GM18517 (cell line): Measurements from ENCODE around the gene TBC1D5.
"Not testable (repeated sequence)": the region's sequence is repeated elsewhere in the genome, so short reads cannot be mapped to it uniquely, and the experiment has no call there.

Source experiments
- ATAC-seq: cut with Tn5 transposase; IDR thresholded peaks from one replicate; pipeline ENCODE4 v1.9.1; 2021; ENCODE audit warnings: mild to moderate bottlenecking, moderate library complexity; ENCODE audit not compliant: unreplicated experiment

The TBC1D5 gene

DNA sequence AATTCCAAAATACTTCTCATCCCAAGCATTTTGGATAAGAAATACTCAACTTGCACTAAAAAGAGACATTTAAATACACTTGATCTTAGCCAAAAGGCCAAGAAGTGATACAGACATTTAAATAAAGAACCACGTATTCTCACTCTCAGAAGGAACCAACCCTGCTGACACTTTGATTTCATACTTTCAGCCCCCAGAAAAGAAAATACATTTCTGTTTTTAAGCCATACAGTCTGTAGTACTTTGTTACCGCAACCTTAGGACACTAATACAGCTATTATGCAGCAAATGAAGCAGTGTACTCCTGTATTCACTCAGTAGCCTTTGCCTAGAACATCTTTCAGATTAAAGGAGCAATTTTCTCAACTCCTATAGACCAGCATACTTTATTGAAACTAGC is 86.7 kb downstream of the TBC1D5 start:
- ATAC-seq, result peak; percentile 75

DNA sequence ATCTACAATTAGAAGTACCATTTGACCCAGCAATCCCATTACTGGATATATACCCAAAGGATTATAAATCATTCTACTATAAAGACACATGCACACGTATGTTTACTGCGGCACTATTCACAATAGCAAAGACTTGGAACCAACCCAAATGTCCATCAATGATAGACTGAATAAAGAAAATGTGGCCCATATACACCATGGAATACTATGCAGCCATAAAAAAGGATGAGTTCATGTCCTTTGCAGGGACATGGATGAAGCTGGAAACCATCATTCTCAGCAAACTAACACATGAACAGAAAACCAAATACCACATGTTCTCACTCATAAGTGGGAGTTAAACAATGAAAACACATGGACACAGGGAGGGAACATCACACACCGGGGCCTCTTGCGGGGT is 92.7 kb downstream of the TBC1D5 start:
- not testable (repeated sequence) for ATAC-seq

DNA sequence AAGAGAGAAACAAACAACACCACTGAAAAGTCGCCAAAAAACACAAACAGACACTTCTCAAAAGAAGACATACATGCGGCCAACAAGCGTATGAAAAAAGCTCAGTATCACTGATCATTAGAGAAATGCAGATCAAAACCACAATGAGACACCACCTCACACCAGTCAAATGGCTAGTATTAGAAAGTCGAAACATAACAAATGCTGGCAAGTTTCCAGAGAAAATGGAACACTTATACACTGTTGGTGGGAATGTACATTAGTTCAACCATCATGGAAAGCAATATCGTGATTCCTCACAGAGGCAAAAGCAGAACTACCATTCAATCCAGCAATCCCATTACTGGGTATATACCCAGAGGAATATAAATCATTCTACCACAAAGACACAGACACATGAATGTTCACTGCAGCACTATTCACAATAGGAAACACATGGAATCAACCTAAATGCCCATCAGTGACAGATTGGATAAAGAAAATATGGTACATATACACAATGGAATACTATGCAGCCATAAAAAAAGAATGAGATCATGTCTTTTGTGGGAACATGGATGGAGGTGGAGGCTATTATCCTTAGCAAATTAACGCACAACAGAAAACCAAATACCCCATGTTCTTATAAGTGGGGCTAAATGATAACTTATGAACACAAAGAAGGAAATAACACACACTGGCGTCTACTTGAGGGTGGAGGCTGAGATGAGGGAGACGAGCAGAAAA is 93.6 kb downstream of the TBC1D5 start:
- ATAC-seq, result not testable (repeated sequence)

DNA sequence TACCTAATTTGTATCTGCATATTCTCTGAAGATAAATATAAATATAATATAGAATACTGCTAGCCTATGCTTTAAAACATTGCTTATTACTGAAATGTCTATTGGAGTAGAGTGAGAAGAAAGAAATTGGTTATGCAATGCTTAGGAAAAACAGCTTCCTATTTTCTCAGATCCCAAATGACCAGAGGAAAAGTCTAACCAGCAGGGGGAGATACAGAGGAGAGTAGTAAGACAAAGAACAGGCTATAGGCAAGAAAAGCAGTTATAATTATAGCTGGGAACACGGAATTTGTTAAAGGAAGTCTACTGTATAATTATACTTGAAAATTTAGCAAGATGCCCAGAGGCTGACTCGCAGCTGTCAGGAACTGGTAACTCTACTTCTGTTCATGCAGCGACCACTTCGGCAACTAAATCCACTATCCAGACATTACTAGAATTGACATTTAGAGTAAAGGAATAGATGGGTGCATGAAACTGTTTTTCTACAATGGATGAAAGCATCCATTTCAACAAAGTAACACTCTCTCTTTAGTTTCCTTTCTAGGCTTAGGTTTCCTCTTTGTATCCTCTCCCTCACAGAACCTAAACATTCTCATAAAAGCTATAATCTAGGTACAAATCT is 97.2 kb downstream of the TBC1D5 start:
- ATAC-seq, result no peak

DNA sequence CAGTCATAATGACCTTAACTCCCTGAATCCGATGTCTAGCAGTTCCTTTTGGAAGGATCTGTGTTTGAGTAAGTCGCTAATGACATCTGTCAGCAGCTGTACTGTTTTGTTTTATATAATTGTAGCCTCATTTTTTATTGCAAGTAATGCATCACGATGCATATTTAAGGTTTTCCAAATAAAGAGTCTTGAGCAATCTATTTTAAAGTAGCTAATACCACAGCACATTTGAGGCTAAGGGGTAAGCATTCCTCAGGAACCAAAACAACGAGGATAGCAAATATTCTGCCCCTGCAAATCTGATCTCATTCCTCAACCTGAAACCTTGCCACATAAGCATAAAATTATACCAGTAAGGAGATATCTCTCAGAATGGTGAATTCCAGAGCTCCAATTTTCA is 98.7 kb downstream of the TBC1D5 start:
- ATAC-seq, result no peak

DNA sequence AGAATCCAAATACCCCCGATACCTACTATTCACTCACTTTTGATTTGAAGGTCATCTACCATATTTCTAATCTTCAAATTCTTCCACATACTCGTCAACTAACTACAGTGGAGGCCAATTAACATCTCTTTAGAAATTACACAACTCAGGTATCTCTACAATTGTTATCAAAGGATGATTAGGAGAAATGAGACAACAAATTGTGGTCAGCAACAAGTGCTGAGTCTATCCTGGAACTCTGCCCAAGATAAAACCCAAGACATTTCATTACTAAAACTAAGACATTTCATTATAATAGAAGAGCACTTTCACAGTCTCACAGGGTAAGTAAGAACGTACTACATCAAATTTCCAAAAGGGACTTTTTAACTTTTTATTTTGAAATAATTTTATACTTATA is 100.0 kb downstream of the TBC1D5 start:
- ATAC-seq, result no peak

DNA sequence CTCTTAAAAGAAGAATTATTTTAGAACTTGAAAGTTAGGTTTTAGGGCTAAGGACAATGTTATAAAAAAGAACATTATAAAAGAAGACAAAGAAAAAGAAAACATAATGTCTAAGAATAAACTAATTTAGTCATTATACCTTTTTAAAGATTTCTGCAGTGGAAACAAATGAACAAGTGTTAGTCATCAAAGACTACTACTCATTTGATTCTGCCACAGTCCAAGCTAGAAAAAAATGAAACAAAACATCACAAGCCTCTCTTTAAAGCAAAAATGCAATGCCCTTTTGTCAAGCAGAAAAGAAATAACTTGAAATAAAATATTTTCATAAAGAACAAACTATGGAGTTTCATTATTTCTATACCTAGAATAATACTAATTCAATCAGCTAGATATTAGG is 102.0 kb downstream of the TBC1D5 start:
- ATAC-seq, result no peak

DNA sequence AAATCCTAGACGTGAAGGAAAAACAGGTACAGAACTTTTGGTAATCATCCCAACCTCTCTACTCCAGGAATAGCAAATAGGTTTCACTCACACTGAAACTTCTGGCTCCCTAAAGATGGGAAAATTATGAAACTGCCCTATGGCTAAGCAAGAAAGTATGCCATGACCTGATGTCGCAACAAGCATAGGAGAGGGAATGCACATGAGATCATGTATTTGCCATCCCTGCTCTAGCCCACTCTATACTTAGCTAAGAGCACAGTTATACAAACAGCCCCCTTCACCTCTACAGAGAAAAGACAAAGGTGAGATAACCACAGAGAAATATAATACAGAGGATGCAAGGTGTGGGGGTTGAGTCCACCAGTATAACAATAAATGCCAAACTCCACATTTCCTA is 102.7 kb downstream of the TBC1D5 start:
- no peak for ATAC-seq

GRCh38 chr3:17639257-17639656 is 103.2 kb downstream of the TBC1D5 start:
- no peak for ATAC-seq

DNA sequence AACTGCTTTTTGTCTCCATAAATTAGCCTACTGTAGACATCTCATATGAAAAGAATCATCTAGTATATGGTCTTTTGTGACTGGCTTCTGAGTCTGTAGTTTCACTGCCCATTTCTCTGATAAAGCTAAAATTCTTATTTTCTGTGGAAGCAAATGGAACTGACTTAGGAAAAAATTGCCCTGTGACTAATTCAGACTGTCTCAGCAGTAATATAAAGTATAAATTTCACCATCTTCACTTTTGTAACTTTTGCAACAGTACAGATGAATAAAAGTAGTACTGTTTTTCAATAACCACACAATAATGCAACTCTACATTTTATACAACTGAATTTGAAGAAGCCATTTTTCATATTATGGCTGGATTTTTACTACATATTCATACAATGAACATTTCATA is 104.1 kb downstream of the TBC1D5 start:
- ATAC-seq, result no peak

- ATAC-seq, result not testable (repeated sequence)
Observed at GRCh38 chr3:17635675-17636074, 106.8 kb downstream of the TBC1D5 start.

- ATAC-seq, result no peak
Observed at GRCh38 chr3:17634964-17635363, 107.5 kb downstream of the TBC1D5 start.

- no peak for ATAC-seq
Observed at GRCh38 chr3:17634201-17634600, 108.2 kb downstream of the TBC1D5 start.

GRCh38 chr3:17632401-17633100 is 109.9 kb downstream of the TBC1D5 start:
- ATAC-seq, result no peak

DNA sequence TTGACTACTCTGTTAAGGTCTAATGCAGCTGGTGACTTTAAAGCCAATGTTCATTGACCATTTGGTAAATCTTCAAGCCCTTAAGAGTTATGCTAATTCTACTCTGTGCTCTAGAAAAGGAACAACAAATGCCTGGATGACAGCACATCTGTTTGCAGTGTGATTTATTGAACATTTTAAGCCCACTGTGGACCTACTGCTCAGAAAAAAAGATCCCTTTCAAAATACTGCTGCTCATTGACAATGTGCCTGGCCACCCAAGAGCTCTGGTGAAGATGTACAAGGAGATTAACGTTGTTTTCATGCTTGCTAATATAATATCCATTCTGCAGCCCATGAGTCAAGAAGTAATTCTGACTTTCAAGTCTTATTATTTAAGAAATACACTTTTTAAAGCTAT is 110.8 kb downstream of the TBC1D5 start:
- ATAC-seq, result no peak

GRCh38 chr3:17629400-17629799 is 113.0 kb downstream of the TBC1D5 start:
- ATAC-seq, result no peak

- no peak for ATAC-seq
Observed at GRCh38 chr3:17626395-17626794, 116.0 kb downstream of the TBC1D5 start.

- ATAC-seq, result no peak
Observed at GRCh38 chr3:17625133-17625532, 117.3 kb downstream of the TBC1D5 start.

DNA sequence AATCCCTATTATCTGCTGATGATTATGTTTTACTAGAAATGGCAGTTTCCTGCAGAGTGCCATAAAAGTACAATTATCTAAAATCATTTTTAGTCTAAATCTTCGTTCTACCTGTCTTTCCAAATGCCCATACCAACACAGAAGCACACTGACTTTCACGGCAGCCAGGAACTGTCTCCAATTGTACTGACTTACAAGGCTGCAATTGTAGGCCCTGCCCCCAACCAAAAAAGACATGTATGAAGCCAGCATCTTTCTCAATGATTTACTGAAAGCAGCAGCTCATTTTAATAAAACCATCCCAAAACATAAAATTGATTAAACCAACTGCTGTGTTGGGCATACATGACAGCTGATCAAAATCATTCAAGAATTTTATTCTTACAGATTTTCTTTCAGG is 119.0 kb downstream of the TBC1D5 start:
- ATAC-seq, result no peak

DNA sequence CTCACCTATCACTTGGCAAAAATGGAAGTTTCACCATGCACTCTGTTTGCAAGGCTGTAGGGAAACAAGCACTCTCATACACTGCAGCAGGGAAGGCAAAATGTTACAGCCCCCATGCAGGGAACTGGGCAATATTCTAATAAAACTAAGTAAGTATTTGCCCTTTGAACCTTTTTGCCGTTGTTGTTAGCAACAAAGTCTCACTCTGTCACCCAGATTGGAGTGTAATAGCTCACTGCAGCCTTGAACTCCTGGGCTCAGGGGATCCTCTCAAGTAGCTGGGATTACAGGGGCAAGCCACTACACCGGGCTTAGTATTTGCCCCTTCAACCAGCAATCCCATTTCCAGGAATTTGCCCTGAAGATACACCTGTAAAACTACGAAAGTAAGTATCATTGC is 122.5 kb downstream of the TBC1D5 start:
- no peak for ATAC-seq

- not testable (repeated sequence) for ATAC-seq
Observed at GRCh38 chr3:17613017-17613416, 129.4 kb downstream of the TBC1D5 start.

DNA sequence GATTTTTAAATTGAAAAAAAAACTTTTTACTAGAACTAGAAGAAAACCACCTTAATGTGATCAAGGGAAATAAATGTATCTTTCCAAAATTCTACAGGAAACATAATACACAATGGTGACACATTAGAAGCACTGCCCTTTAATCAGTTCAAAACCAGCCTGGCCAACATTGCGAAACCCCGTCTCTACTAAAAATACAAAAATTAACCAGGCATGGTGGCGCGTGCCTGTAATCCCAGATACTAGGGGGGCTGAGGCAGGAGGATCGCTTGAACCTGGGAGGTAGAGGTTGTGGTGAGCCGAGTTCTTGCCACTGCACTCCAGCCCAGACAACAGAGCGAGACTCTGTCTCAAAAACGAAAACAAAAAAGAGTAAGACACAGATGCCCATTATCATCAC is 134.5 kb downstream of the TBC1D5 start:
- no peak for ATAC-seq
